Keratinocyte (primary cell): Measurements from ENCODE around the gene ATL1. TPM values are rescaled to one million over a fixed set of nuclear protein-coding genes. Genes with fewer than 3 reads are reported as not detected.

ENCODE experiments used
- DNase-seq: peaks from one replicate; pipeline ENCODE4 v3.0.0-alpha.2; 2011; ENCODE audit warnings: low read depth, missing footprints, low spot score
- FAIRE-seq: peaks from 2 replicates; lab custom pipeline; 2011; peaks lifted over from hg19 to GRCh38; lab: Jason Lieb, UNC
- H2AFZ ChIP-seq: 2 replicates; pipeline ENCODE4 v1.6.0; 2012; ENCODE audit warnings: low read length, control low read depth, inconsistent platforms; ENCODE audit not compliant: control insufficient read depth
- H3K27ac ChIP-seq: 2 replicates; pipeline ENCODE4 v1.5.1; 2011; ENCODE audit warnings: low read length; ENCODE audit not compliant: control insufficient read depth, insufficient read depth
- H3K27me3 ChIP-seq: 3 replicates; pipeline ENCODE4 v1.6.0; 2011; ENCODE audit warnings: low read length; ENCODE audit not compliant: control insufficient read depth, insufficient read depth; ENCODE audit errors: extremely low read depth
- H3K36me3 ChIP-seq, 2 experiments: 2 replicates in 1 of 2; 3 replicates in 1 of 2; pipeline ENCODE4 v1.5.1; 2011; ENCODE audit warnings: low read length in 2 of 2, mild to moderate bottlenecking in 1 of 2; ENCODE audit not compliant: control insufficient read depth in 2 of 2, insufficient read depth in 2 of 2; ENCODE audit errors: extremely low read depth in 1 of 2
- H3K4me1 ChIP-seq: 3 replicates; pipeline ENCODE4 v1.5.1; 2011; ENCODE audit warnings: low read length; ENCODE audit not compliant: control insufficient read depth, insufficient read depth; ENCODE audit errors: extremely low read depth
- H3K4me2 ChIP-seq: 3 replicates; pipeline ENCODE4 v1.6.0; 2011; ENCODE audit warnings: low read depth, low read length; ENCODE audit not compliant: control insufficient read depth, insufficient read depth; ENCODE audit errors: extremely low read depth
- H3K4me3 ChIP-seq, 3 experiments: fragments of 200-600 bp in 1 of 3; sonication (generic) in 1 of 3; 2 replicates in 2 of 3; 3 replicates in 1 of 3; pipeline ENCODE4 v1.5.1; 2011 to 2016; ENCODE audit warnings: low read length in 3 of 3, mild to moderate bottlenecking in 3 of 3, control low read depth in 2 of 3, inconsistent platforms in 1 of 3, low read depth in 1 of 3, mixed read lengths in 1 of 3, mixed run types in 1 of 3, moderate library complexity in 1 of 3; ENCODE audit not compliant: control insufficient read depth in 2 of 3, insufficient read depth in 2 of 3; ENCODE audit errors: extremely low read depth in 1 of 3
- H3K79me2 ChIP-seq: 2 replicates; pipeline ENCODE4 v1.6.0; 2012; ENCODE audit warnings: low read length; ENCODE audit not compliant: control insufficient read depth, insufficient read depth
- H3K9ac ChIP-seq: 3 replicates; pipeline ENCODE4 v1.6.0; 2011; ENCODE audit warnings: low read length; ENCODE audit not compliant: control insufficient read depth, insufficient read depth; ENCODE audit errors: extremely low read depth
- H3K9me1 ChIP-seq: 3 replicates; pipeline ENCODE4 v1.6.0; 2011; ENCODE audit warnings: low read length; ENCODE audit not compliant: control insufficient read depth, insufficient read depth; ENCODE audit errors: extremely low read depth
- H3K9me3 ChIP-seq: 2 replicates; pipeline ENCODE4 v1.5.1; 2012; ENCODE audit warnings: low read depth, low read length; ENCODE audit not compliant: control insufficient read depth
- H4K20me1 ChIP-seq: 3 replicates; pipeline ENCODE4 v1.6.0; 2011; ENCODE audit warnings: low read length; ENCODE audit not compliant: control insufficient read depth, insufficient read depth; ENCODE audit errors: extremely low read depth
- CTCF ChIP-seq, 3 experiments: IDR thresholded peaks in 1 of 3; conservative IDR thresholded peaks in 1 of 3; optimal IDR thresholded peaks in 1 of 3; 2 replicates in 2 of 3; 3 replicates in 1 of 3; pipeline versions ENCODE3 to v1.5.1; 2011; ENCODE audit warnings: low read length in 3 of 3, mild to moderate bottlenecking in 3 of 3, moderate library complexity in 2 of 3, control low read depth in 1 of 3, inconsistent platforms in 1 of 3; ENCODE audit not compliant: insufficient read depth in 2 of 3; ENCODE audit errors: extremely low read depth in 1 of 3
- EZH2 ChIP-seq: IDR thresholded peaks from one replicate; pipeline ENCODE4 v1.6.1; 2012; ENCODE audit warnings: inconsistent platforms, mild to moderate bottlenecking, low read length, moderate library complexity
- dilution Hi-C: fragments of 300-500 bp; cut with MboI; formaldehyde crosslinking; loops from one replicate; pipeline ENCODE4 v1.7.0; 2020; ENCODE audit warnings: low sequenced_read_pairs; ENCODE audit not compliant: extremely low pct_ligation_motif_present
- polyA plus RNA-seq, 5 experiments: library from polyadenylated mRNA; depleted of rRNA in 3 of 5; stranded (reverse) in 3 of 5; stranded (forward) in 1 of 5; unstranded in 1 of 5; fragments of >200 nt; gene quantifications; 1 replicate in 1 of 5; 2 replicates in 3 of 5; 3 replicates in 1 of 5; pipeline versions ENCODE4 v1.2.1 to v1.2.3, GENCODE V29; 2011 to 2012; ENCODE audit warnings: missing spikeins in 2 of 5, low read depth in 1 of 5, low replicate concordance in 1 of 5

ATL1 gene
- polyA plus RNA-seq, 1 donor (not counting 4 experiments of a cell fraction or from before 2014, with no cell fraction given): 3.6 TPM

- Histone ChIP-seq H3K27me3 (no peaks in the 10 kb centered on the region), H3K4me2 (no peak overlapping the region), H3K9me3 (no peaks in the 10 kb centered on the region), H3K9me1 (no peaks in the 10 kb centered on the region), H3K9ac (no peak overlapping the region), H3K36me3 (no peaks in the 10 kb centered on the region), H3K4me1 (peaks cover 26% of the 10 kb centered on the region), H3K4me3 (no peak overlapping the region), H3K27ac (no peak overlapping the region), H4K20me1 (no peaks in the 10 kb centered on the region), H2AFZ (no peak overlapping the region), H3K79me2 (no peaks in the 10 kb centered on the region)
- no peak for TF ChIP-seq EZH2
- TF ChIP-seq CTCF (optimal IDR thresholded peaks at IDR 0.05 in 1 of 3, IDR thresholded peaks at IDR 0.05 in 1 of 3, conservative IDR thresholded peaks at IDR 0.05 in 1 of 3; ENCODE audit: extremely low read depth in 1 of 3, insufficient read depth in 2 of 3, low read length in 3 of 3): no peak
- dilution Hi-C loops: no loop called here
- DNase-seq: no peak
- no peak for FAIRE-seq
Measured at GRCh38 chr14:50603565-50603964, 43.6 kb downstream of the ATL1 start.

GRCh38 chr14:50605766-50606165, 45.8 kb downstream of the ATL1 start:
- FAIRE-seq: no peak
- H3K9me3 ChIP-seq: no peaks in the 10 kb centered on the region
- dilution Hi-C loops: no loop called here

More at GRCh38 chr14:50605766-50606165, 45.8 kb downstream of the ATL1 start:
- TF ChIP-seq EZH2: no peak
- TF ChIP-seq CTCF (optimal IDR thresholded peaks at IDR 0.05 in 1 of 3, IDR thresholded peaks at IDR 0.05 in 1 of 3, conservative IDR thresholded peaks at IDR 0.05 in 1 of 3; ENCODE audit: extremely low read depth in 1 of 3, insufficient read depth in 2 of 3, low read length in 3 of 3): no peak
- H3K4me2 ChIP-seq: no peak overlapping the region
- H3K36me3 ChIP-seq: no peaks in the 10 kb centered on the region
- no peaks in the 10 kb centered on the region for H3K79me2 ChIP-seq
- H2AFZ ChIP-seq: no peak overlapping the region
- no peaks in the 10 kb centered on the region for H3K27me3 ChIP-seq
- no peak overlapping the region for H3K4me3 ChIP-seq
- no peak overlapping the region for H3K27ac ChIP-seq
- DNase-seq: no peak
- H3K9ac ChIP-seq: no peak overlapping the region
- H3K4me1 ChIP-seq: peaks cover 15% of the 10 kb centered on the region
- no peaks in the 10 kb centered on the region for H3K9me1 ChIP-seq
- H4K20me1 ChIP-seq: no peaks in the 10 kb centered on the region
